ENCODE results near the gene PRDM9. TPM values are rescaled to one million over a fixed set of nuclear protein-coding genes. Genes with fewer than 3 reads are reported as not detected.
"Not testable (repeated sequence)": the region's sequence is repeated elsewhere in the genome, so short reads cannot be mapped to it uniquely, and the experiment has no call there.

PRDM9 gene
- total RNA-seq, 2 experiments from 2014 or later = not detected

DNA sequence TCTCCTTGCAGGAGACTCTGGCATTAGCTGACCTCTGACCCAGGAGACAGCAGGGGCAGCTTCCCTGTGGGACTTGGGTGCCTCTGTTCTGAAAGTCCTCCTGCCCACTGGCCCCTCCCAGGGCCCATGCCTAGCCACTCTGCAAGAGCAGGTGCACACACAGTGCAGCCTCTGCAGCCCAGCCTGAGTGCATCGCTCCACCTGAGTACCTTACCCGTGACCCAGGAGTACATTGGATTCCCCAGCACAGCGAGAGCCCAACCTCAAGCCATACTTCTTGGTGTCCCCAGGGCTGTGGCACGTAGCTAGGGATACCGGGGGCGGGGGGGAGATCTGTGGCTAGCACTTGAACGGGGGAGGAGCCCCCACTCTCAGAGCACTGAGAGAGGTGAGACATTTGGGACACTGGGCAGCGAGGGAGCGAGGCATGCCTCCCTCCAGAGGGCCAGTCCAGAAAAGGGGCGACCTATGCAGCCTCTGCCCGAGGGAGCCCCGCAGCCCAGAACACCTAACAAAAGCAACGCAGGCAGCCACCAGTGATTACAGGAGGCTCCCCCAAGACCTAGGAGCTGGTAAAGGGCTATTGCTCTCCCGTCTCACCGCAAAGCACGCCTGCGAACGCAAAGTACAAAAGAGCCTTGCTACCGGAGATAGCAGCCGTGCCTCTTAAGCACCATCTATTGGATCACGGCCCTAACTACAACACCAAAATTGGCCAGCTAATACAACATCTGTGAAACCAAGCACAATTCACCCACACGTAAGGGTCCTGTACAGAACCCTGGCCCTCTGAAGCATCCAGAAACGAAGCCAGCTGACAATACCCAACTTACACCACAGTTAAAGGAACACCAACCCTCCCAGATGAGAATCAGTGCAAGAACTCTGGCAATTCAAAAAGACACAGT, 826 bp upstream of the PRDM9 start:
- Mint-ChIP-seq H3K9me3 (peaks cover 10% of the 10 kb centered on the region), H3K27ac (no peak overlapping the region), H3K36me3 (no peaks in the 10 kb centered on the region), H3K27me3 (peaks cover 10% of the 10 kb centered on the region), H3K4me3 (peak overlapping the region; percentile 29), H3K4me1 (no peaks in the 10 kb centered on the region)
- no peak for DNase-seq

GRCh38 chr5:23510434-23510833, 3.0 kb downstream of the PRDM9 start:
- not testable (repeated sequence) for DNase-seq
- H3K27me3 Mint-ChIP-seq = peaks cover 10% of the 10 kb centered on the region

DNA sequence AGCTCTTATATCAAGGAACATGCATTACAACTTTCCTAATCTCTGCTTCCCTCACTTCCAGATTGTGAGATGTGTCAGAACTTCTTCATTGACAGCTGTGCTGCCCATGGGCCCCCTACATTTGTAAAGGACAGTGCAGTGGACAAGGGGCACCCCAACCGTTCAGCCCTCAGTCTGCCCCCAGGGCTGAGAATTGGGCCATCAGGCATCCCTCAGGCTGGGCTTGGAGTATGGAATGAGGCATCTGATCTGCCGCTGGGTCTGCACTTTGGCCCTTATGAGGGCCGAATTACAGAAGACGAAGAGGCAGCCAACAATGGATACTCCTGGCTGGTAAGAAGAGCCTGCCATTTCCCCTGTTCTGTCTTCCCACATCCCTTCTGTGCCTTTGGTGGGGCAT, 15.1 kb downstream of the PRDM9 start:
- H3K27ac Mint-ChIP-seq = no peak overlapping the region
- no peaks in the 10 kb centered on the region for H3K27me3 Mint-ChIP-seq
- no peak for DNase-seq
- H3K4me1 Mint-ChIP-seq = no peaks in the 10 kb centered on the region
- H3K9me3 Mint-ChIP-seq = no peaks in the 10 kb centered on the region
- H3K36me3 Mint-ChIP-seq = no peaks in the 10 kb centered on the region
- H3K4me3 Mint-ChIP-seq = no peak overlapping the region

More at GRCh38 chr5:23510434-23510833, 3.0 kb downstream of the PRDM9 start:
- not testable (repeated sequence) for H3K36me3 Mint-ChIP-seq, H3K4me1 Mint-ChIP-seq, H3K27ac Mint-ChIP-seq, H3K9me3 Mint-ChIP-seq, H3K4me3 Mint-ChIP-seq

GRCh38 chr5:23523031-23523430, 15.6 kb downstream of the PRDM9 start:
- no peak overlapping the region for H3K27ac Mint-ChIP-seq
- DNase-seq = no peak
- H3K4me1 Mint-ChIP-seq = no peaks in the 10 kb centered on the region
- H3K9me3 Mint-ChIP-seq = no peaks in the 10 kb centered on the region
- no peaks in the 10 kb centered on the region for H3K36me3 Mint-ChIP-seq
- no peak overlapping the region for H3K4me3 Mint-ChIP-seq
- no peaks in the 10 kb centered on the region for H3K27me3 Mint-ChIP-seq

- H3K4me1 Mint-ChIP-seq = no peaks in the 10 kb centered on the region
- H3K9me3 Mint-ChIP-seq = peaks cover 2% of the 10 kb centered on the region
- DNase-seq = no peak
- H3K27me3 Mint-ChIP-seq = no peaks in the 10 kb centered on the region
- H3K36me3 Mint-ChIP-seq = no peaks in the 10 kb centered on the region
- no peak overlapping the region for H3K4me3 Mint-ChIP-seq
- no peak overlapping the region for H3K27ac Mint-ChIP-seq
Measured at GRCh38 chr5:23523998-23524397, 16.6 kb downstream of the PRDM9 start.

DNA sequence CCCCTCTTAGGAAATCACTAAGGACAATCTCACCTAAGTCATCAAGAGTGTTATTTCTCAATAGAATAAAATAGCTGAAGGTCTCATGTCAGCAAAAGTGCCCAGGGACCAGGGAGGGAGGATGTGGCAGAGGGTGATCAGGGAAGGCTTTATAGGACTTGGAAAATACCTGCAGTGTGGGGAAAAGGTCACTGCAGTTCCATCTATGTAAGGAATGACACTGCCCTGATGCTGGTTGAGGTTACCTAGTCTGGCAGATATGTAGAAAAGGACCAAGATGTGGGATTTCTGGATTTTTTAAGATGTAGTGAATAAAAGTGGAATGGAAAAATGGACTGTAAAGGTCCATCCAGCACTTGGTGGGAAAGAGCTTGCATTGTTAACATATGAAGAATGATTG, 18.3 kb downstream of the PRDM9 start:
- H3K27me3 Mint-ChIP-seq = no peaks in the 10 kb centered on the region
- no peak for DNase-seq
- H3K9me3 Mint-ChIP-seq = peaks cover 2% of the 10 kb centered on the region
- H3K4me1 Mint-ChIP-seq = no peaks in the 10 kb centered on the region
- no peak overlapping the region for H3K4me3 Mint-ChIP-seq
- no peak overlapping the region for H3K27ac Mint-ChIP-seq
- H3K36me3 Mint-ChIP-seq = no peaks in the 10 kb centered on the region

GRCh38 chr5:23526616-23527015, 19.2 kb downstream of the PRDM9 start:
- not testable (repeated sequence) for DNase-seq, H3K4me3 Mint-ChIP-seq, H3K36me3 Mint-ChIP-seq, H3K9me3 Mint-ChIP-seq, H3K27me3 Mint-ChIP-seq, H3K27ac Mint-ChIP-seq, H3K4me1 Mint-ChIP-seq

DNA sequence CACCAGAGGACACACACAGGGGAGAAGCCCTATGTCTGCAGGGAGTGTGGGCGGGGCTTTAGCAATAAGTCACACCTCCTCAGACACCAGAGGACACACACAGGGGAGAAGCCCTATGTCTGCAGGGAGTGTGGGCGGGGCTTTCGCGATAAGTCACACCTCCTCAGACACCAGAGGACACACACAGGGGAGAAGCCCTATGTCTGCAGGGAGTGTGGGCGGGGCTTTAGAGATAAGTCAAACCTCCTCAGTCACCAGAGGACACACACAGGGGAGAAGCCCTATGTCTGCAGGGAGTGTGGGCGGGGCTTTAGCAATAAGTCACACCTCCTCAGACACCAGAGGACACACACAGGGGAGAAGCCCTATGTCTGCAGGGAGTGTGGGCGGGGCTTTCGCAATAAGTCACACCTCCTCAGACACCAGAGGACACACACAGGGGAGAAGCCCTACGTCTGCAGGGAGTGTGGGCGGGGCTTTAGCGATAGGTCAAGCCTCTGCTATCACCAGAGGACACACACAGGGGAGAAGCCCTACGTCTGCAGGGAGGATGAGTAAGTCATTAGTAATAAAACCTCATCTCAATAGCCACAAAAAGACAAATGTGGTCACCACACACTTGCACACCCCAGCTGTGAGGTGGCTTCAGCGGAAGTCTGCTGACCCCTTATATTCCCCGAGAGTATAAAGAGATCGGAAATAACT, 20.0 kb downstream of the PRDM9 start:
- not testable (repeated sequence) for H3K27ac Mint-ChIP-seq, H3K4me3 Mint-ChIP-seq, H3K9me3 Mint-ChIP-seq, H3K27me3 Mint-ChIP-seq, H3K36me3 Mint-ChIP-seq, H3K4me1 Mint-ChIP-seq, DNase-seq

DNA sequence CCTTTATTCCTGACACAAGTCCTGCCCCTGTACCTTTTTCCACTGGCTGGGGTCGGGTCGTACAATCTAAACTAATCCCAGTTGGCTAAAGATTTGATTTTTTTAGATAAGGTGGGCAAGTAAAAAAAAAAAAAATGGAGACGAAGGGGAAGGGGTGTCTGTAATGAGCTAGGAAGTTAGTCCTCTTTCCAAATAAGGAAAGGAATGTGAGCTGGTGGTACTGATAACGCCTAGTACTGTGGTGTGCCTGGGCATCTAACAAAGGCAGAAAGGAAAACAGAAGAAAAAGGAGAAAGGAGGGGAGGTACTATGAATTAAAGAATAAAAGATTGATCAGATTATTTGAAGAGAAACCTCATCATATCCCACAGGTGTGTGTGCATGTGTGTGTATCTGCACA, 21.3 kb downstream of the PRDM9 start:
- H3K9me3 Mint-ChIP-seq = peaks cover 2% of the 10 kb centered on the region
- H3K27ac Mint-ChIP-seq = no peak overlapping the region
- DNase-seq = no peak
- no peak overlapping the region for H3K4me3 Mint-ChIP-seq
- H3K27me3 Mint-ChIP-seq = no peaks in the 10 kb centered on the region
- no peaks in the 10 kb centered on the region for H3K36me3 Mint-ChIP-seq
- H3K4me1 Mint-ChIP-seq = no peaks in the 10 kb centered on the region

GRCh38 chr5:23530571-23530970, 23.2 kb downstream of the PRDM9 start:
- DNase-seq = no peak
- Mint-ChIP-seq H3K27me3 (no peaks in the 10 kb centered on the region), H3K36me3 (no peaks in the 10 kb centered on the region), H3K4me1 (no peaks in the 10 kb centered on the region), H3K27ac (no peak overlapping the region), H3K4me3 (no peak overlapping the region), H3K9me3 (peaks cover 2% of the 10 kb centered on the region)

DNA sequence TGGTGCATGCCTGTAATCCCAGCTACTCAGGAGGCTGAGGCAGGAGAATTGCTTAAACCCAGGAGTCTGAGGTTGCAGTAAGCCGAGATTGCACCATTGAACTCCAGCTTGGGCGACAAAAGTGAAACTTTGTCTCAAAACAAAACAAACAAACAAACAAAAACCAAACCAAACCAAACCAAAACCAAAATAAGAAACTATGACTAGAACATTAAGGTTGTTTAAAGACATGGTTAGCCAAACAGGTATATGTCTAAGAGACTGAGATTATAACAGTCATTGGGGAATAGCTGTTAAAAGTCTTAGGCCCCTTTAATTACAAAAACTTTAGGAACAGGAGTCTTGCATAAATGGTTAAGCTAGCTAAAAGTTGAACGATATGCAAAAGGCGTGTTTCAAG, 63.6 kb downstream of the PRDM9 start:
- no peak for DNase-seq
- Mint-ChIP-seq H3K27ac (no peak overlapping the region), H3K36me3 (no peaks in the 10 kb centered on the region), H3K4me1 (no peaks in the 10 kb centered on the region), H3K9me3 (peaks cover 4% of the 10 kb centered on the region), H3K4me3 (no peak overlapping the region), H3K27me3 (no peaks in the 10 kb centered on the region)
